ENCODE measurements around the gene PDZRN3.

The PDZRN3 gene

GRCh38 chr3:73448041-73448440 is 176.7 kb downstream of the PDZRN3 start:
- DNase-seq = no peak

GRCh38 chr3:73447111-73447510 is 177.6 kb downstream of the PDZRN3 start:
- no peak for DNase-seq

GRCh38 chr3:73446467-73447110 is 178.2 kb downstream of the PDZRN3 start:
- DNase-seq = no peak

- no peak for DNase-seq
These were observed 181.9 kb downstream of the PDZRN3 start for GRCh38 chr3:73442886-73443285.

GRCh38 chr3:73442152-73442551 is 182.6 kb downstream of the PDZRN3 start:
- DNase-seq = no peak

GRCh38 chr3:73437828-73438227 is 186.9 kb downstream of the PDZRN3 start:
- DNase-seq = no peak

- no peak for DNase-seq
These were observed 189.7 kb downstream of the PDZRN3 start for GRCh38 chr3:73435055-73435454.

GRCh38 chr3:73433687-73434086 is 191.1 kb downstream of the PDZRN3 start:
- no peak for DNase-seq

GRCh38 chr3:73433079-73433478 is 191.7 kb downstream of the PDZRN3 start:
- DNase-seq = no peak

GRCh38 chr3:73432706-73433032 is 192.1 kb downstream of the PDZRN3 start:
- no peak for DNase-seq

- DNase-seq = no peak
These were observed 192.6 kb downstream of the PDZRN3 start for GRCh38 chr3:73432023-73432705.

GRCh38 chr3:73431183-73431900 is 193.4 kb downstream of the PDZRN3 start:
- no peak for DNase-seq

GRCh38 chr3:73427048-73427706 is 197.6 kb downstream of the PDZRN3 start:
- no peak for DNase-seq

GRCh38 chr3:73426606-73427005 is 198.1 kb downstream of the PDZRN3 start:
- no peak for DNase-seq

- no peak for DNase-seq
These were observed 201.6 kb downstream of the PDZRN3 start for GRCh38 chr3:73423116-73423515.

GRCh38 chr3:73422571-73422970 is 202.2 kb downstream of the PDZRN3 start:
- DNase-seq = no peak

- no peak for DNase-seq
These were observed 204.8 kb downstream of the PDZRN3 start for GRCh38 chr3:73419942-73420341.

GRCh38 chr3:73419179-73419803 is 205.4 kb downstream of the PDZRN3 start:
- DNase-seq = no peak

- no peak for DNase-seq
These were observed 206.1 kb downstream of the PDZRN3 start for GRCh38 chr3:73418681-73419080.

- DNase-seq = no peak
These were observed 209.6 kb downstream of the PDZRN3 start for GRCh38 chr3:73415118-73415517.

- DNase-seq = no peak
These were observed 211.1 kb downstream of the PDZRN3 start for GRCh38 chr3:73413619-73414018.

GRCh38 chr3:73411993-73412392 is 212.7 kb downstream of the PDZRN3 start:
- no peak for DNase-seq

- no peak for DNase-seq
These were observed 213.2 kb downstream of the PDZRN3 start for GRCh38 chr3:73411545-73411944.
